Heart left ventricle (tissue), 16 donors: ENCODE results near the gene SLC29A3. TPM values are rescaled to one million over a fixed set of nuclear protein-coding genes. Genes with fewer than 3 reads are reported as not detected.

ENCODE experiments used
- ATAC-seq, 4 donors: fragments of 200-7000 bp; cut with Tn5 transposase; one replicate each; pipeline ENCODE4 v1.9.1; 2020 to 2022; ENCODE audit warnings: moderate library complexity in 4 of 4, mild to moderate bottlenecking in 3 of 4, moderate number of reproducible peaks in 1 of 4
- DNase-seq, 5 donors: peaks; one replicate each; pipeline ENCODE4 v3.0.0-alpha.2; 2020
- H3K27ac ChIP-seq, 12 donors: fragments of 200-600 bp; sonication (generic) in 4 of 12; one replicate each; pipeline versions ENCODE4 v1.5.0 to v1.8.0; 2016 to 2022; ENCODE audit warnings: mild to moderate bottlenecking in 2 of 12
- H3K27me3 ChIP-seq, 9 donors: fragments of 200-600 bp; sonication (generic) in 2 of 9; one replicate each; pipeline versions ENCODE4 v1.5.1 to v1.8.0; 2016 to 2022; ENCODE audit warnings: mild to moderate bottlenecking in 3 of 9
- H3K36me3 ChIP-seq, 9 donors: fragments of 200-600 bp; sonication (generic) in 2 of 9; one replicate each; pipeline versions ENCODE4 v1.5.0 to v1.8.0; 2018 to 2022; ENCODE audit warnings: mild to moderate bottlenecking in 2 of 9
- H3K4me1 ChIP-seq, 12 donors: fragments of 200-600 bp; sonication (generic) in 4 of 12; one replicate each; pipeline versions ENCODE4 v1.5.0 to v1.8.0; 2016 to 2022; ENCODE audit warnings: mild to moderate bottlenecking in 3 of 12
- H3K4me3 ChIP-seq, 12 donors: fragments of 200-600 bp; sonication (generic) in 4 of 12; one replicate each; pipeline versions ENCODE4 v1.5.0 to v1.8.0; 2017 to 2022; ENCODE audit warnings: mild to moderate bottlenecking in 9 of 12, moderate library complexity in 4 of 12
- H3K9me3 ChIP-seq, 12 donors: fragments of 200-600 bp; sonication (generic) in 4 of 12; one replicate each; pipeline versions ENCODE4 v1.5.0 to v1.8.0; 2016 to 2022; ENCODE audit warnings: mild to moderate bottlenecking in 1 of 12
- POLR2A ChIP-seq, 2 donors: fragments of 450-650 bp; IDR thresholded peaks; one replicate each; pipeline ENCODE4 v1.6.1; 2017; ENCODE audit warnings: antibody characterized with exemption in 2 of 2, mild to moderate bottlenecking in 2 of 2, moderate library complexity in 2 of 2
- WGBS, 4 donors: extraction: QIAGEN DNeasy Blood & Tissue Kit in 2 of 4; methylation state at CpG; one replicate each; pipeline versions ENCODE4 v1.1.5 to v1.1.7; 2013 to 2018; 5-methylcytosine and 5-hydroxymethylcytosine counted together
- intact Hi-C, 10 donors: fragments of 100-400 bp; cut with DNase I; formaldehyde crosslinking; loops; one replicate each; pipeline versions ENCODE4 v1.11.1 to v1.14.2; 2022
- polyA plus RNA-seq, 2 donors: library from polyadenylated mRNA; stranded (reverse); fragments of 200-250 nt; gene quantifications; one replicate each; pipeline ENCODE4 v1.2.3, GENCODE V29; 2013
- total RNA-seq, 9 donors: library from RNA; depleted of rRNA in 2 of 9; stranded (reverse); fragments of >200 nt in 2 of 9; fragmentation: NEBNext Ultra II Directional in 3 of 9; extraction: Animal tissue kit (Norgen Biotek cat#: 25700) in 3 of 9; gene quantifications; one replicate each; pipeline versions ENCODE4 v1.1.0 to v1.2.4, GENCODE V29; 2016 to 2023
- TF ChIP-seq, protein P1 (sequence below), 12 donors: fragments of 200-600 bp; sonication (generic) in 4 of 12; IDR thresholded peaks; one replicate each; pipeline versions ENCODE4 v1.5.0 to v1.8.0; 2018 to 2022; ENCODE audit warnings: antibody characterized with exemption in 12 of 12, mild to moderate bottlenecking in 5 of 12
- donor health status: ischemic (EF 13 %, LVEDD 7.1; RV severe dilation, severe dysfunction).
- donor health status: healthy with polysubstance abuse.
- donor health status: DM: no; HTN: yes; CAD: no.
- donor health status: DM: no; HTN: no; CAD: no.
- donor health status: ischemic (EF 25% LVEDD 6.9; RV normal size, moderate dysfunction).
- donor health status: ischemic (EF 25% LVEDD 5.7; RV mildly dilated, moderate dysfunction).
- donor health status: healthy.
- donor health status: DM: yes; HTN: yes; CAD: no.
- donor health status: ischemic (EF 35%, LVEDD 5.7; RV mildly dilated, moderate dysfunction).
- donor health status: nonischemic (EF 11% LVEDD 7.7; RV severe dilation, severe dysfunction).
- donor health status: DM: yes; HTN: yes; CAD: no.
- donor health status: PGD.
- donor health status: ischemic (EF 29% LVEDD 5.4; RV normal size, mild dysfunction).
- donor health status: nonischemic (EF 23%, LVEDD 6.1; RV moderate dilation, normal function).

The SLC29A3 gene
- total and polyA plus RNA-seq, 11 donors = 0.76 to 6.2 (median 1.6) TPM

DNA sequence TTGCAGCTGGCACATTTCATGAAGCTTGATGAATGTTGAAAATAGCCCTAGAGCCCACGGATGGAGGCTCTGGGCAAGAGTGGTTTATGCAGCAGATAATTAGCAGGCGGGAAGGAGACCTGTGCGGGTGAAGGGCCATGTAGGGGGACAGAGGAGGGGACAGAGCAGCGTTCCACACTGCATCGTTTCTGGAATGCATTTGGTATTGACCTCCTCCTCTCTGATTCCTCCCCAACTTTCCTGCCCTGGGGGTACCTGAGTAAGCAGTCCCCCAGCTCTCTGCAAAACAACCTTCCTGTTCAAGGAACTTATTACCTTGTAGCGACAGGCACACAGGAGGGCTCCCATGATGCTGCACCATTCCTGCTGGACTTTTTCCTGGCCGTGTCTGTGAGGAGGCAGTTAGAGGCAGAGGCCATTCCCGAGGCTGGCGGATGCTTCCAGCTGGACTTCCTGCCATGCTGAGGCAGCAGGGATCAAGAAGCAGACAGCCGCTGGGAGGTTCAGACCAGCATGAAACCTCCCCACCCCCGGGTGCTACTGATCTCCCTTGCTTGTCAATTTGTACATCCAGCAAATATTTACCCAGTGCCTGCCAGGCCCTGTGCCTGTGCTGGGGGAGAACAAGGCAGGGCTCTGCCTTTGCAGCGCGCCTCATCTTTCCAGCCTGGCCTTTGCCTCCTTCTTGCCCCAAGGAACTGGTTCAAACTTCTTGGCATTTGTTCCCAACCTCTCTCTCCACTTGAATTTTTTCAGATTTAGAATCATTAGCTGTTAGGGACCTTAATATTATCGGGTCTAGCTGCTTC lies 28.7 kb downstream of the SLC29A3 start:
- WGBS, 4 donors = 73 to 83% (median 80%) methylated on average over 14 of the region's 14 CpGs
- DNase-seq (no peak), ATAC-seq (no peak)
- peaks cover 0 to 25% (median 0%) of the 10 kb centered on the region in 12 donors for H3K4me1 ChIP-seq
- no peak overlapping the region for H3K4me3 ChIP-seq
- intact Hi-C loops = no loop called here
- no peaks in the 10 kb centered on the region for H3K27me3 ChIP-seq
- H3K9me3 ChIP-seq = no peaks in the 10 kb centered on the region
- H3K36me3 ChIP-seq = peaks cover 0 to 8% (median 0%) of the 10 kb centered on the region in 9 donors
- TF ChIP-seq, protein P1, sequence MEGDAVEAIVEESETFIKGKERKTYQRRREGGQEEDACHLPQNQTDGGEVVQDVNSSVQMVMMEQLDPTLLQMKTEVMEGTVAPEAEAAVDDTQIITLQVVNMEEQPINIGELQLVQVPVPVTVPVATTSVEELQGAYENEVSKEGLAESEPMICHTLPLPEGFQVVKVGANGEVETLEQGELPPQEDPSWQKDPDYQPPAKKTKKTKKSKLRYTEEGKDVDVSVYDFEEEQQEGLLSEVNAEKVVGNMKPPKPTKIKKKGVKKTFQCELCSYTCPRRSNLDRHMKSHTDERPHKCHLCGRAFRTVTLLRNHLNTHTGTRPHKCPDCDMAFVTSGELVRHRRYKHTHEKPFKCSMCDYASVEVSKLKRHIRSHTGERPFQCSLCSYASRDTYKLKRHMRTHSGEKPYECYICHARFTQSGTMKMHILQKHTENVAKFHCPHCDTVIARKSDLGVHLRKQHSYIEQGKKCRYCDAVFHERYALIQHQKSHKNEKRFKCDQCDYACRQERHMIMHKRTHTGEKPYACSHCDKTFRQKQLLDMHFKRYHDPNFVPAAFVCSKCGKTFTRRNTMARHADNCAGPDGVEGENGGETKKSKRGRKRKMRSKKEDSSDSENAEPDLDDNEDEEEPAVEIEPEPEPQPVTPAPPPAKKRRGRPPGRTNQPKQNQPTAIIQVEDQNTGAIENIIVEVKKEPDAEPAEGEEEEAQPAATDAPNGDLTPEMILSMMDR (IDR thresholded peaks at IDR 0.05) = no peak
- TF ChIP-seq POLR2A (IDR thresholded peaks at IDR 0.05) = no peak
- H3K27ac ChIP-seq = no peak overlapping the region

DNA sequence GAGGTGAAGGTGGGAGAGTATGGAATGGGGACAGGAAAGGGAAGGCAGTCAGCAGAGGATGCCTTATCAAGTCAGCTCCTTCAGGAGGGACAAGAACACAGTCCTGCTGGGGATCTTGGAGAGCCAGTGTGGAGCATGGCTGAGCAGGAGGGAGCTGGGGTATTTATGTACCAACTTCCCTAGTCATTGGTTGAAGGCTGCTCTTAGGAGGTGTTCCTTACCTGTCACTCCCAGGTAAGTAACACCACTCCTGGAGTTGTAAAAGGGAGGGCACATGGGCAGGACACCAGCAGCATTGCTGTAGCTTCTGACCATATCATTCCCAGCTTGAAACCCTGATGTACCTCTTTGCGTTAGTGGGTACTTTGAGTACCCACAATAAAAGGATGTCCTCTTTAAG lies 29.8 kb downstream of the SLC29A3 start:
- H3K4me3 ChIP-seq = no peak overlapping the region
- ATAC-seq = no peak
- WGBS, 4 donors = 98 to 100% (median 100%) methylated on average over 1 of the region's 1 CpG

DNA sequence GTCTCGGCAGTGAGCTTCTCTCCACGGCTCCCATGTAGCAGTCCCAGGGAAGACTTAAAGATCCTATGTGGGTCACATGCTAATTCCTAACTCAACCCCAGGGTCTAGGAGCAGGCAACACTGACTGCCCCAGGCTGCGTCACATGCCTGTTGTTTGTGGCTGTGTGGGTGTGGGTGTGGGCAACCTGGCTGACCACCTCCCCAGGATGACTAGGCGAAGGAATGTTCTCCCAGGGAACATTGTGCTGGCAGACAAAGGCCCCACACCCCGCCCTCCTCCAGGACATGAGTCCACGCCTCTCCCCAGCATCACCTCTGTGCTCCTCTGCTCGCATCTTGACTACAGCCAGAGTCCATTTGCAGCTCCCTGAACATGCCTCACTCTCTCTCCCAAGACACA lies 30.3 kb downstream of the SLC29A3 start:
- 97 to 98% (median 97%) methylated on average over 7 of the region's 7 CpGs for WGBS, 4 donors
- ATAC-seq (no peak), DNase-seq (no peak)
- no peaks in the 10 kb centered on the region for H3K27me3 ChIP-seq
- TF ChIP-seq, protein P1 (IDR thresholded peaks at IDR 0.05) = no peak
- no peak for TF ChIP-seq POLR2A (IDR thresholded peaks at IDR 0.05)
- peaks cover 0 to 9% (median 0%) of the 10 kb centered on the region in 12 donors for H3K4me1 ChIP-seq
- no peaks in the 10 kb centered on the region for H3K9me3 ChIP-seq
- intact Hi-C loops = no loop called here
- H3K4me3 ChIP-seq = no peak overlapping the region
- H3K27ac ChIP-seq = no peak overlapping the region
- peaks cover 0 to 12% (median 0%) of the 10 kb centered on the region in 9 donors for H3K36me3 ChIP-seq

More for the DNA sequence above, 29.8 kb downstream of the SLC29A3 start:
- Histone ChIP-seq H3K27ac (no peak overlapping the region), H3K36me3 (peaks cover 0 to 9% (median 0%) of the 10 kb centered on the region in 9 donors), H3K4me1 (peaks cover 0 to 14% (median 0%) of the 10 kb centered on the region in 12 donors), H3K27me3 (no peaks in the 10 kb centered on the region), H3K9me3 (no peaks in the 10 kb centered on the region)
- no peak for DNase-seq
- TF ChIP-seq, protein P1 (IDR thresholded peaks at IDR 0.05) = no peak
- no peak for TF ChIP-seq POLR2A (IDR thresholded peaks at IDR 0.05)
- intact Hi-C loops = no loop called here

DNA sequence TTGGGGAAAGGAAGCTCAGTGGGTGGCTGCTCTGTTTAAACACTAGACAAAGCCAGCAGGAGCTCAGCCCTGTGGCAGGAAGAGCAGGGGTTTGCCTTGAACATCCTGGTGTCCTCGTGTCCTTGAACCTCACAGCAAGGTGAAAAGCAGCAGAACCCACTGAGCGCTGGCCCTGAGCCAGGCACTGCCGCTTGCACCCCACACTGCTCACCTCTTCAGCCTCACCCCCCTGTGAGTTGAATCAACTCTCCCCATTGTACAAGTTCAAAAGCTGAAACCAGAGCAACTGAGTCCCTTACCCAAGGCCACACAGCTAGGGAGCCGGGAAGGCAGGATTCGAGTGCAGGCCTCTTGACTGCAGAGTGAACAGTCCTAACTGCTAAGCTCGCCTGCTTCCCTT lies 32.0 kb downstream of the SLC29A3 start:
- Histone ChIP-seq H3K36me3 (peaks cover 0 to 21% (median 0%) of the 10 kb centered on the region in 9 donors), H3K4me3 (no peak overlapping the region), H3K27ac (no peak overlapping the region), H3K9me3 (no peaks in the 10 kb centered on the region), H3K27me3 (no peaks in the 10 kb centered on the region), H3K4me1 (peaks cover 0 to 6% (median 0%) of the 10 kb centered on the region in 12 donors)
- TF ChIP-seq, protein P1 (IDR thresholded peaks at IDR 0.05) = no peak
- TF ChIP-seq POLR2A (IDR thresholded peaks at IDR 0.05) = no peak
- intact Hi-C loops = no loop called here
- WGBS, 4 donors = 87 to 98% (median 92%) methylated on average over 6 of the region's 6 CpGs
- ATAC-seq = no peak
- DNase-seq = no peak
